A549 (cell line): ENCODE data around the gene TSPAN33.

Experiments
- CEBPB ChIP-seq, 2 experiments: fragments of >200 bp in 1 of 2; sonication (Bioruptor Twin) in 1 of 2; formaldehyde crosslinking in 1 of 2; IDR thresholded peaks; 2 replicates each; pipeline ENCODE4 v1.6.1; 2012 to 2016
- CTCF ChIP-seq: fragments of >200 bp; sonication (Bioruptor Twin); formaldehyde crosslinking; IDR thresholded peaks from 3 replicates; pipeline ENCODE4 v1.5.1; 2016
- ELK1 ChIP-seq: fragments of 150-350 bp; IDR thresholded peaks from 2 replicates; pipeline ENCODE4 v1.6.1; 2014; ENCODE audit warnings: low read depth, mild to moderate bottlenecking, low read length
- EP300 ChIP-seq, 2 experiments: fragments of >200 bp; sonication (Bioruptor Twin); formaldehyde crosslinking; IDR thresholded peaks; 2 replicates in 1 of 2; 3 replicates in 1 of 2; pipeline ENCODE4 v1.6.1; 2016 to 2017
- HOXA7 ChIP-seq: fragments of 250-450 bp; sonication (Bioruptor Pico); IDR thresholded peaks from 2 replicates; pipeline ENCODE4 v1.5.0; 2020; ENCODE audit warnings: mild to moderate bottlenecking, moderate library complexity
- JUNB ChIP-seq: fragments of >200 bp; sonication (Bioruptor Twin); formaldehyde crosslinking; IDR thresholded peaks from 2 replicates; pipeline ENCODE4 v1.6.1; 2016
- KDM5A ChIP-seq: fragments of 200-600 bp; sonication (generic); IDR thresholded peaks from 2 replicates; pipeline ENCODE4 v1.6.1; 2016; ENCODE audit warnings: antibody characterized with exemption, mild to moderate bottlenecking

- TF ChIP-seq HOXA7 (no peak), EP300 (IDR thresholded peaks at IDR 0.05) (no peak), CTCF (no peak), CEBPB (IDR thresholded peaks at IDR 0.05) (no peak), ELK1 (no peak), JUNB (no peak), KDM5A (no peak)
These were observed 54.9 kb downstream of the TSPAN33 start for GRCh38 chr7:129199406-129199805.
